Fibroblast of villous mesenchyme (primary cell): Measurements from ENCODE around the gene NME4. TPM values are rescaled to one million over a fixed set of nuclear protein-coding genes. Genes with fewer than 3 reads are reported as not detected.

Experiments used
- DNase-seq: peaks from one replicate; pipeline ENCODE4 v3.0.0-alpha.2; 2010; ENCODE audit warnings: low read depth
- H3K4me3 ChIP-seq: 2 replicates; pipeline ENCODE4 v1.5.1; 2011; ENCODE audit warnings: low read depth, mild to moderate bottlenecking, low read length
- total RNA-seq: library from RNA; depleted of rRNA; stranded (reverse); fragments of >200 nt; gene quantifications from 2 replicates; pipeline ENCODE4 v1.2.3, GENCODE V29; 2012
- TF ChIP-seq, protein P1 (sequence below): IDR thresholded peaks from 2 replicates; pipeline ENCODE4 v1.5.1; 2012; ENCODE audit warnings: low read depth, mild to moderate bottlenecking, low read length; ENCODE audit not compliant: insufficient read depth

NME4 gene
- total RNA-seq, 1 donor, result 126 TPM

- H3K4me3 ChIP-seq, result peak overlapping the region; percentile 65
- TF ChIP-seq, protein P1, sequence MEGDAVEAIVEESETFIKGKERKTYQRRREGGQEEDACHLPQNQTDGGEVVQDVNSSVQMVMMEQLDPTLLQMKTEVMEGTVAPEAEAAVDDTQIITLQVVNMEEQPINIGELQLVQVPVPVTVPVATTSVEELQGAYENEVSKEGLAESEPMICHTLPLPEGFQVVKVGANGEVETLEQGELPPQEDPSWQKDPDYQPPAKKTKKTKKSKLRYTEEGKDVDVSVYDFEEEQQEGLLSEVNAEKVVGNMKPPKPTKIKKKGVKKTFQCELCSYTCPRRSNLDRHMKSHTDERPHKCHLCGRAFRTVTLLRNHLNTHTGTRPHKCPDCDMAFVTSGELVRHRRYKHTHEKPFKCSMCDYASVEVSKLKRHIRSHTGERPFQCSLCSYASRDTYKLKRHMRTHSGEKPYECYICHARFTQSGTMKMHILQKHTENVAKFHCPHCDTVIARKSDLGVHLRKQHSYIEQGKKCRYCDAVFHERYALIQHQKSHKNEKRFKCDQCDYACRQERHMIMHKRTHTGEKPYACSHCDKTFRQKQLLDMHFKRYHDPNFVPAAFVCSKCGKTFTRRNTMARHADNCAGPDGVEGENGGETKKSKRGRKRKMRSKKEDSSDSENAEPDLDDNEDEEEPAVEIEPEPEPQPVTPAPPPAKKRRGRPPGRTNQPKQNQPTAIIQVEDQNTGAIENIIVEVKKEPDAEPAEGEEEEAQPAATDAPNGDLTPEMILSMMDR, result no peak
- DNase-seq, result no peak
Measured at GRCh38 chr16:396199-396598, 800 bp upstream of the NME4 start.

GRCh38 chr16:396605-397004, 394 bp upstream of the NME4 start:
- TF ChIP-seq, protein P1, result no peak
- peak overlapping the region; percentile 65 for H3K4me3 ChIP-seq
- peak; percentile 62 for DNase-seq

DNA sequence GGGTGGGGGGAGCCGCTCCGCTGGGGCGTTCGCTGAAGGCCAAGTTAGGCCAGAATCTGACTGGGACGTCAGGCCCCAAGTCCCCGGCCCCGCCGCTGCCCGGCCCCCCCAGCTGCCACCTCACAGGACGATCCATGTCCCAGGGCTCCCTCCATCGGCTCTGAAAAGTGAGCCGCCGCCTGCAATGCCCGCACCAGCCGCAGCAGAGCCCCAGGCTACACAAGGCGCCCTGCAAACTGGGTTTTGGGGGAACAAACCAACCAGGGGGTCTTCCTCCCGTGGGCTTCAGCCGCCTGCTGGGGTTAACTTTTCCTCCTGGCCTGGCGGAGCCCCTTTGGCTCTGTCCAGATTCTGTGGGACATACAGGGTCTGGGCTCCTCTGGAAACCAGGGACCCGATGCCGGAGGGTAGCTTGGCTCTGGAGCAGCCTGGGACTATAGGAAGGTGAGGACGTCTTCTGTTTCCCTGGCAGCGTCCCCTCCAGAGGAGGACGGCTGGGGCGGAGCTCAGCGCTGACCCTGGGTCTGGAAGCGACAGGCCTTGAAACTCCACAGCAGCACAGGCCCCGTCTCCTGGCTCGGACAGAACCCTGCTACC, 835 bp downstream of the NME4 start:
- DNase-seq, result peak; percentile 76
- H3K4me3 ChIP-seq, result peak overlapping the region; percentile 54
- TF ChIP-seq, protein P1, result peak; percentile 47

GRCh38 chr16:398561-399339, 1.8 kb downstream of the NME4 start:
- TF ChIP-seq, protein P1, result no peak
- no peak overlapping the region for H3K4me3 ChIP-seq
- DNase-seq, result no peak

DNA sequence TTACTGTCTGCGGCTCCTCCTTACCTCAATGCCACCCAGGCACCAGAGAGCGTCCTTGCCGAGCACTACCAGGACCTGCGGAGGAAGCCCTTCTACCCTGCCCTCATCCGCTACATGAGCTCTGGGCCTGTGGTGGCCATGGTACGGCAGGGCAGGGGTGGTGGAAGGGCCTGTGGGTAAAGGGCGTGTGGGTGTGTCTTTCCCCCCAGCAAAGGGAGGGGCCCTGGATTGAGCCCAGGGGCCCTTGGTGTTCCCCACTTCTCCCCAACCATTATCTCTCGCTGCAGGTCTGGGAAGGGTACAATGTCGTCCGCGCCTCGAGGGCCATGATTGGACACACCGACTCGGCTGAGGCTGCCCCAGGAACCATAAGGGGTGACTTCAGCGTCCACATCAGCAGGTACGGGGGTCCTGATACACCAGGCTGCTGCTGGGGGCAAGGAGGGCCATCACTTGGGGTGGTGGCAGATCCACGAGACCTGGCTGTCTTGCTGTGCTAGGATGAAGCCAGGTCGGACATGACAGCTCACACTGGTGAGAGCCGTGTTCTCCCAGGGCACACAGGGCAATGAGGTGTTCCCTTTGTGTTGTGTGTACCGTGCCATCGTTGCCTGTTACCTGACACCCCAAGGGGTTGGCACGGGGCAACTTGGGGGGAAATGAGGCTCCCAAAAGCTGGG, 2.5 kb downstream of the NME4 start:
- no peak for DNase-seq
- H3K4me3 ChIP-seq, result no peak overlapping the region
- TF ChIP-seq, protein P1, result no peak

DNA sequence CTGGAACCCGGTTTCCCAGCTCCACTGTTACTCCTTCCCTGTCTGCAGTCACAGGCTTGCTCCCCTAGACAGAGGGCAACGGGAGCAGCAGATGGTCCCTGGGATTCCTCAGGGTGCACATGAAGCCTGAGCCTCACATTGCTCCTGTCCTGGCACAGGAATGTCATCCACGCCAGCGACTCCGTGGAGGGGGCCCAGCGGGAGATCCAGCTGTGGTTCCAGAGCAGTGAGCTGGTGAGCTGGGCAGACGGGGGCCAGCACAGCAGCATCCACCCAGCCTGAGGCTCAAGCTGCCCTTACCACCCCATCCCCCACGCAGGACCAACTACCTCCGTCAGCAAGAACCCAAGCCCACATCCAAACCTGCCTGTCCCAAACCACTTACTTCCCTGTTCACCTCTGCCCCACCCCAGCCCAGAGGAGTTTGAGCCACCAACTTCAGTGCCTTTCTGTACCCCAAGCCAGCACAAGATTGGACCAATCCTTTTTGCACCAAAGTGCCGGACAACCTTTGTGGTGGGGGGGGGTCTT, 3.1 kb downstream of the NME4 start:
- no peak overlapping the region for H3K4me3 ChIP-seq
- TF ChIP-seq, protein P1, result no peak
- DNase-seq, result no peak
